GM18517 (cell line): Measurements from ENCODE around the gene CALCB.

Source experiments
- ATAC-seq: cut with Tn5 transposase; IDR thresholded peaks from one replicate; pipeline ENCODE4 v1.9.1; 2021; ENCODE audit warnings: mild to moderate bottlenecking, moderate library complexity; ENCODE audit not compliant: unreplicated experiment

CALCB gene

GRCh38 chr11:15074206-15075161, 1.1 kb downstream of the CALCB start:
- peak; percentile 94 for ATAC-seq

- no peak for ATAC-seq
Measured at GRCh38 chr11:15075162-15075526, 1.8 kb downstream of the CALCB start.

GRCh38 chr11:15091175-15091574, 17.8 kb downstream of the CALCB start:
- ATAC-seq = no peak

DNA sequence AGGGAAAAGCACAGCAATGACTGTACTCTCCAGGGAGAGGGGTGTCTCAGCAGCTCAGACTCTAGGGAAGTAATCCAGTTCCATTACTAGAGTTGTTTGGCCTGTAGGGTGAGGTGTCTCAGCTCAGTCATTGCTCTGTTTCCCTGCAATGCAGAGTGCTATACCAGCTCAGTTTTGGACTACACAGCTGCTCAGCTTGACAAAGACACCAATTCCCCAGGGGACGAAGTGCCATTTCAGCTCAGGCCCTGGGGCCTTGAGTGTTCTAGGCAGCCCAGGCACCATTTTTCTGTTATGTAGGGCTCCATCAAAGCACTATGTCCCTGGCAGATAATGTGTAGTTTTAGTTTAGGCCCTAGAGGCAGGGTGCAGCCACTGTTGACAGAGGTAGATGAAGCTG, 18.2 kb downstream of the CALCB start:
- no peak for ATAC-seq

DNA sequence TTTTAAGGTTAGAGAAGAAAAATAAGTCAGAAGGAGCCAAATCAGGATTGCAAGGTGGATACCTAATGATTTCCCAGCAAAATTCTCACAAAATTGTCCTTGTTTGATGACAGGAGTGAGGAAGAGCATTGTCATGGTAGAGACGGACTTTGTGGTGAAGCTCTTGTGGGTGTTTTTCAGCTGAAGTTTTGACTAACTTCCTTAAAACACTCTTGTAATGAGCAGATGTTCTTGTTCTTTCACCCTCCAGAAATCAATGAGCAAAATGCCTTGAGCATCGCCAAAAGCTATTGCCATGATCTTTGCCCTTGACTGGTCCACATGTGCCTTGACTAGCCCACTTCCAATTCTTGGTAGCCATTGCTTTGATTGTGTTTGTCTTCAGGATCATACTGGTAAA, 20.0 kb downstream of the CALCB start:
- peak; percentile 76 for ATAC-seq

- ATAC-seq = no peak
Measured at GRCh38 chr11:15095736-15096228, 22.4 kb downstream of the CALCB start.

GRCh38 chr11:15097411-15097810, 24.0 kb downstream of the CALCB start:
- ATAC-seq = no peak

DNA sequence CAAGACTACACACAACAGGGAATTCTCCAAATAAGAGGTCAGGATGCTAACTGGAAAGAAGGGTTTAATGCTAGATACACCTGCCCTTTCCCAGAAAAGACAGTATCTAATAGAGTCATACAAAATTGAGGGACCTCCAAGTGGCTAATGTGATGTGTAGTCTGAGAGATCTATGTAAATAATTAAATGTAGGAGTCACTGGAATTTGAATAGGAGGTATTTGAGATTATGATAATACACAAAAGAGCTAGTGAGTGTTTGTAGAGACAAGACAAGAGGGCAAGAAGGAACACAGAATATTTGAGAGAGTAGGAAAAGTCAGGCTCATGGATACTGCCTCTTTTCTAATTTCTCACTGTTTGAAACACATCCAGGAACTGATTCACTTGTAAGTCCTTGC, 25.9 kb downstream of the CALCB start:
- ATAC-seq = no peak

GRCh38 chr11:15101072-15101709, 27.8 kb downstream of the CALCB start:
- peak; percentile 72 for ATAC-seq

GRCh38 chr11:15104166-15104565, 30.8 kb downstream of the CALCB start:
- no peak for ATAC-seq

GRCh38 chr11:15106201-15106965, 33.0 kb downstream of the CALCB start:
- ATAC-seq = no peak

DNA sequence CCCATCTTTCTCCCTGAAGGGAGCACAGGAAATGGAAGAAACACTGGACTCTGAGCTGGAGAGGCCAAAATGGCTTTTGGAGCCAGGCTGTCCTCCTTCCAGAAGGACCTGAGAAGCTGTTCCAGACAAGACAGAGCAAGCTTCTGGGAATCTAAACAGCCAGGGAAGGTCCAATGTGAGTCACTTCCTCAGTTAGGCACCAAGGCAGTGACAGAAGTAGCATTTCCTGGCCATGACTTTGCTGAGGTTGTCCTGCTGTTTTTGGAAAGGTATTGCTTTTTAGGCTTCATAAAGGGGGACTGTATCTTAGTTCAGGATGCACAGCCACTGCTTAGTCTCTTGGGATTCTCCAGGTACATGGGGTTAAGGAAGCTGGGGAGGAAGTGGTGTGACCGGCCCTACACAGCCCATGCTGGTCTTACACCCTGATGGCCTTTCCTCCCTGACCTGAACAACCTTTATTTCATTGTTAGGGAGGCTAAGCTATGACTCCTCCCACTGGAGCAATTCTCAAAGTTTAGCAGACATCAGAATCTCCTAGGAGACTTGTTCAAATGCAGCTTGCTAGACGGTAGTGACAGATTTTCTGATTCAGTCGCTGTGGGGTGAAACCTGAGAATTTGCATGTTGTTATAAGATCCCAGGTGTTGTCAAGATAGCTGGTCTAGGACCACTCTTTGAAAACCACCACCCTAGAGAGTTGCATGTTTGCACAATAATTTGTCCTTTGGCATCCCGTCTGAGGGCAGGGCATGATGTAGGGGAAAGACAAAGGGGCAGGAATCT, 34.5 kb downstream of the CALCB start:
- ATAC-seq = peak; percentile 83

- no peak for ATAC-seq
Measured at GRCh38 chr11:15108592-15109130, 35.3 kb downstream of the CALCB start.

GRCh38 chr11:15109602-15110001, 36.2 kb downstream of the CALCB start:
- ATAC-seq = no peak

DNA sequence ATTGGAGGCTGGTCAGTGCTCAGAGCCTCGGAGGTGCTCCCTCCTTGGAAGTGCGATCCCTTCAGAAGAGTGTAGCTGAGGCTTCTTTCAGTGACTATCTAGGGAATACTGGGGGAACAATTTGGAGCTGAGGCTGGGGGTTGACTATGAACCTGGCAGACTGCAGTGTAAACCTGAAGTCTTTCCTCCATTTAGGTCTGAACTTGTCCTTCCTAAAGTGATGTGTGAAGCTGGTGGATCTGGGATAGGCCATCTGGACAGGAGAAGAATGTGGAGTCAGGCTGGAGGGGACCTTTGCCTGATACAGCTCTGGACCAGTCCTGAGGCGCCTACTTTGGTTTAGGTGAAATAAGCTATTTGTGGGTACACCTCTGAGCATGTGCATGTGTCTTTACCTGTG, 37.8 kb downstream of the CALCB start:
- ATAC-seq = no peak

DNA sequence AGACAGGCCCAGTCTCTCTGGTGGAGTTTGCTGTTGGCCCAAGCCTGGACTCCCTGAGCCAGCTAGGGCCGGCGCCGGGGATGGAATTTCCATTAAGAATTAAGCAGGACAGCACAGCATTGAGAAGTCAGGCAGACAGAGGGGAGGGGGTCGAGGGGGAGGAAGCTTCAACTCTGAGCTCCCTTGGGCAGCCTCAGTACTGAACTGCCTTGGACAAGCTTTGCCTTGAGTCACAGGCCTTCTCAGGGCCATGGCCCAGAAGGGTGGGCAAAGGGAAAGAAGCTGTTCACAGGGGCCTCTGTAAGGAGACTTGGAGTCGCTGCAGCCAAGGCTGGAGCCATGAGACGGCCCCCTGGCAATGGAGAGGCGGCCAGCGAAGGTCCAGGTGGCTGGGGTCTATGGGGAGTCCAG, 38.7 kb downstream of the CALCB start:
- ATAC-seq = no peak

DNA sequence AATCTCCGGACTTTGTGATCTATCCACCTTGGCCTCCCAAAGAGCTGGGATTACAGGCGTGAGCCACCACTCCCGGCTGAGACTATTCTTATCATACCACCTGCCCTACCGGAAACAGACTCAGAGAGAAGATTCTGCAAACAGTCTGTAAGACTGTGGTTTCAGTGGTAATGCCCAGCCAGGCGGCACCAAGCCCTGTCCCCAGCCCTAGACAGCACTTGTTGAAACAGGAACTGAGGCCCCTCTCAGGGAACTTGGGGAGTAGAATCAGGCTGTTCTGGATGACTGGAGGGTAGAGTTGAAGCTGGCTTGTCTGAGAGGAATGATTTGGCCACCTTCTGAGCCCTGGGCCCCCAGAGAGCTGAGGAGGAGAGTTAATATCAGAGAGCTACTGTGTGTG, 40.0 kb downstream of the CALCB start:
- peak; percentile 97 for ATAC-seq

- ATAC-seq = no peak
Measured at GRCh38 chr11:15114501-15115475, 41.4 kb downstream of the CALCB start, which contains the start of gene INSC. Gene INSC, plus strand, starts transcription at chr11:15114923. Its CDS starts 34,252 bp downstream, at chr11:15149175.

DNA sequence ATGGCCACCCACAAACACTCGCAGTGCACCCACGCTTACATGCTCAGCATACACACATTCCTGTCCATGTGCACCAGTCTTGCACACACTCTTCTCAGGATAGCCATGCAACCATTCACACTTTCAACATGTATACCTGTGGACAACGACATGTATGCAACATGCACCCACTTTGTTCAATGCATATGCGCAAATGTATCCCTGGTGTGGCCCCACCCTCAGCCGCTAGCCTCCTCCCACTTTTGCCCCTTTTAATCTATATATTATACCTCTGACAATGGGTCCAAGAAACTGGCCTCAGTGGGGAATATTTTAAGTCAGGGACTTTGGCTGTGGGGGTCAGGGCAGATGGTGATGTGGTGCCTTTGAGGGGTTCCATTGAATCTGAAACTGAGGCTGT, 42.3 kb downstream of the CALCB start:
- no peak for ATAC-seq
